Keratinocyte (primary cell): ENCODE measurements around the gene ARMC6. TPM values are rescaled to one million over a fixed set of nuclear protein-coding genes. Genes with fewer than 3 reads are reported as not detected.

Source experiments
- DNase-seq: peaks from one replicate; pipeline ENCODE4 v3.0.0-alpha.2; 2011; ENCODE audit warnings: low read depth, missing footprints, low spot score
- FAIRE-seq: peaks from 2 replicates; lab custom pipeline; 2011; peaks lifted over from hg19 to GRCh38; lab: Jason Lieb, UNC
- H2AFZ ChIP-seq: 2 replicates; pipeline ENCODE4 v1.6.0; 2012; ENCODE audit warnings: low read length, control low read depth, inconsistent platforms; ENCODE audit not compliant: control insufficient read depth
- H3K27ac ChIP-seq: 2 replicates; pipeline ENCODE4 v1.5.1; 2011; ENCODE audit warnings: low read length; ENCODE audit not compliant: control insufficient read depth, insufficient read depth
- H3K27me3 ChIP-seq: 3 replicates; pipeline ENCODE4 v1.6.0; 2011; ENCODE audit warnings: low read length; ENCODE audit not compliant: control insufficient read depth, insufficient read depth; ENCODE audit errors: extremely low read depth
- H3K36me3 ChIP-seq, 2 experiments: 2 replicates in 1 of 2; 3 replicates in 1 of 2; pipeline ENCODE4 v1.5.1; 2011; ENCODE audit warnings: low read length in 2 of 2, mild to moderate bottlenecking in 1 of 2; ENCODE audit not compliant: control insufficient read depth in 2 of 2, insufficient read depth in 2 of 2; ENCODE audit errors: extremely low read depth in 1 of 2
- H3K4me1 ChIP-seq: 3 replicates; pipeline ENCODE4 v1.5.1; 2011; ENCODE audit warnings: low read length; ENCODE audit not compliant: control insufficient read depth, insufficient read depth; ENCODE audit errors: extremely low read depth
- H3K4me2 ChIP-seq: 3 replicates; pipeline ENCODE4 v1.6.0; 2011; ENCODE audit warnings: low read depth, low read length; ENCODE audit not compliant: control insufficient read depth, insufficient read depth; ENCODE audit errors: extremely low read depth
- H3K4me3 ChIP-seq, 3 experiments: fragments of 200-600 bp in 1 of 3; sonication (generic) in 1 of 3; 2 replicates in 2 of 3; 3 replicates in 1 of 3; pipeline ENCODE4 v1.5.1; 2011 to 2016; ENCODE audit warnings: low read length in 3 of 3, mild to moderate bottlenecking in 3 of 3, control low read depth in 2 of 3, inconsistent platforms in 1 of 3, low read depth in 1 of 3, mixed read lengths in 1 of 3, mixed run types in 1 of 3, moderate library complexity in 1 of 3; ENCODE audit not compliant: control insufficient read depth in 2 of 3, insufficient read depth in 2 of 3; ENCODE audit errors: extremely low read depth in 1 of 3
- H3K79me2 ChIP-seq: 2 replicates; pipeline ENCODE4 v1.6.0; 2012; ENCODE audit warnings: low read length; ENCODE audit not compliant: control insufficient read depth, insufficient read depth
- H3K9ac ChIP-seq: 3 replicates; pipeline ENCODE4 v1.6.0; 2011; ENCODE audit warnings: low read length; ENCODE audit not compliant: control insufficient read depth, insufficient read depth; ENCODE audit errors: extremely low read depth
- H3K9me1 ChIP-seq: 3 replicates; pipeline ENCODE4 v1.6.0; 2011; ENCODE audit warnings: low read length; ENCODE audit not compliant: control insufficient read depth, insufficient read depth; ENCODE audit errors: extremely low read depth
- H3K9me3 ChIP-seq: 2 replicates; pipeline ENCODE4 v1.5.1; 2012; ENCODE audit warnings: low read depth, low read length; ENCODE audit not compliant: control insufficient read depth
- H4K20me1 ChIP-seq: 3 replicates; pipeline ENCODE4 v1.6.0; 2011; ENCODE audit warnings: low read length; ENCODE audit not compliant: control insufficient read depth, insufficient read depth; ENCODE audit errors: extremely low read depth
- CTCF ChIP-seq, 3 experiments: IDR thresholded peaks in 1 of 3; conservative IDR thresholded peaks in 1 of 3; optimal IDR thresholded peaks in 1 of 3; 2 replicates in 2 of 3; 3 replicates in 1 of 3; pipeline versions ENCODE3 to v1.5.1; 2011; ENCODE audit warnings: low read length in 3 of 3, mild to moderate bottlenecking in 3 of 3, moderate library complexity in 2 of 3, control low read depth in 1 of 3, inconsistent platforms in 1 of 3; ENCODE audit not compliant: insufficient read depth in 2 of 3; ENCODE audit errors: extremely low read depth in 1 of 3
- EZH2 ChIP-seq: IDR thresholded peaks from one replicate; pipeline ENCODE4 v1.6.1; 2012; ENCODE audit warnings: inconsistent platforms, mild to moderate bottlenecking, low read length, moderate library complexity
- dilution Hi-C: fragments of 300-500 bp; cut with MboI; formaldehyde crosslinking; loops from one replicate; pipeline ENCODE4 v1.7.0; 2020; ENCODE audit warnings: low sequenced_read_pairs; ENCODE audit not compliant: extremely low pct_ligation_motif_present
- polyA plus RNA-seq, 5 experiments: library from polyadenylated mRNA; depleted of rRNA in 3 of 5; stranded (reverse) in 3 of 5; stranded (forward) in 1 of 5; unstranded in 1 of 5; fragments of >200 nt; gene quantifications; 1 replicate in 1 of 5; 2 replicates in 3 of 5; 3 replicates in 1 of 5; pipeline versions ENCODE4 v1.2.1 to v1.2.3, GENCODE V29; 2011 to 2012; ENCODE audit warnings: missing spikeins in 2 of 5, low read depth in 1 of 5, low replicate concordance in 1 of 5

Gene ARMC6
- polyA plus RNA-seq, 1 donor (not counting 4 experiments of a cell fraction or from before 2014, with no cell fraction given): 23.8 TPM

- H3K9me1 ChIP-seq: no peaks in the 10 kb centered on the region
- no peak for TF ChIP-seq EZH2
- no peak for TF ChIP-seq CTCF (optimal IDR thresholded peaks at IDR 0.05 in 1 of 3, IDR thresholded peaks at IDR 0.05 in 1 of 3, conservative IDR thresholded peaks at IDR 0.05 in 1 of 3; ENCODE audit: extremely low read depth in 1 of 3, insufficient read depth in 2 of 3, low read length in 3 of 3)
- dilution Hi-C loops: no loop called here
- H3K9me3 ChIP-seq: no peaks in the 10 kb centered on the region
- H3K27ac ChIP-seq: no peak overlapping the region
- no peak for FAIRE-seq
- no peak overlapping the region for H3K4me3 ChIP-seq
- H3K4me1 ChIP-seq: no peaks in the 10 kb centered on the region
- H2AFZ ChIP-seq: no peak overlapping the region
- peaks cover 15 to 18% of the 10 kb centered on the region in 2 experiments for H3K36me3 ChIP-seq
- no peak overlapping the region for H3K9ac ChIP-seq
- no peak for DNase-seq
- H3K79me2 ChIP-seq: peaks cover 16% of the 10 kb centered on the region
- no peaks in the 10 kb centered on the region for H3K27me3 ChIP-seq
- H3K4me2 ChIP-seq: no peak overlapping the region
- no peaks in the 10 kb centered on the region for H4K20me1 ChIP-seq
Observed at GRCh38 chr19:19043481-19043880, 10.1 kb downstream of the ARMC6 start.

GRCh38 chr19:19043881-19044280 lies 10.5 kb downstream of the ARMC6 start:
- DNase-seq (no peak), FAIRE-seq (no peak)
- peaks cover 16% of the 10 kb centered on the region for H3K79me2 ChIP-seq
- H3K4me1 ChIP-seq: no peaks in the 10 kb centered on the region
- H3K9ac ChIP-seq: no peak overlapping the region
- H2AFZ ChIP-seq: no peak overlapping the region
- no peak overlapping the region for H3K4me3 ChIP-seq
- H3K36me3 ChIP-seq: peaks cover 15 to 18% of the 10 kb centered on the region in 2 experiments
- H3K9me3 ChIP-seq: no peaks in the 10 kb centered on the region
- no peak overlapping the region for H3K27ac ChIP-seq
- no peak for TF ChIP-seq EZH2
- no peak for TF ChIP-seq CTCF (optimal IDR thresholded peaks at IDR 0.05 in 1 of 3, IDR thresholded peaks at IDR 0.05 in 1 of 3, conservative IDR thresholded peaks at IDR 0.05 in 1 of 3; ENCODE audit: extremely low read depth in 1 of 3, insufficient read depth in 2 of 3, low read length in 3 of 3)
- no peaks in the 10 kb centered on the region for H3K27me3 ChIP-seq
- no peak overlapping the region for H3K4me2 ChIP-seq
- H3K9me1 ChIP-seq: no peaks in the 10 kb centered on the region
- no peaks in the 10 kb centered on the region for H4K20me1 ChIP-seq
- dilution Hi-C loops: no loop called here
